PC-9 (cell line): ENCODE data around the gene GMCL2. TPM values are rescaled to one million over a fixed set of nuclear protein-coding genes. Genes with fewer than 3 reads are reported as not detected.

Experiments used
- BruUV-seq: library from RNA; stranded (reverse); fragments of 400-500 nt; replicated peaks from 2 replicates; lab custom pipeline; 2021; lab: Mats Ljungman, UMichigan
- CTCF ChIA-PET: fragments of 300-600 bp; sonication (Branson Sonifier 250); formaldehyde crosslinking; loops from one replicate; lab custom pipeline; 2022; ENCODE audit warnings: antibody characterized with exemption; lab: Charles Lee
- POLR2A ChIA-PET: fragments of 300-600 bp; sonication (Branson Sonifier 250); formaldehyde crosslinking; loops from one replicate; lab custom pipeline; 2022; ENCODE audit warnings: antibody characterized with exemption; ENCODE audit not compliant: unreplicated experiment; lab: Charles Lee
- DNase-seq, 2 experiments: peaks; one replicate each; pipeline versions ENCODE4 v3.0.0 to v3.0.0-alpha.2; 2015 to 2022; ENCODE audit warnings: mixed read lengths in 1 of 2
- H2AFZ ChIP-seq: fragments of 200-600 bp; sonication (generic); 2 replicates; pipeline ENCODE4 v1.8.1; 2017; ENCODE audit warnings: antibody characterized with exemption
- H3F3A ChIP-seq: fragments of 200-600 bp; sonication (generic); 2 replicates; pipeline ENCODE4 v1.8.1; 2017; ENCODE audit warnings: antibody characterized with exemption, mild to moderate bottlenecking, low read depth; ENCODE audit not compliant: insufficient read depth
- H3K27ac ChIP-seq: fragments of 200-600 bp; sonication (generic); 2 replicates; pipeline ENCODE4 v1.6.1; 2016; ENCODE audit warnings: mixed run types
- H3K27me3 ChIP-seq: fragments of 200-600 bp; sonication (generic); 2 replicates; pipeline ENCODE4 v1.6.1; 2016; ENCODE audit warnings: low read depth, mixed run types; ENCODE audit not compliant: insufficient read depth
- H3K36me3 ChIP-seq: fragments of 200-600 bp; sonication (generic); 2 replicates; pipeline ENCODE4 v1.6.1; 2016; ENCODE audit warnings: low read depth, mixed run types
- H3K4me1 ChIP-seq: fragments of 200-600 bp; sonication (generic); replicated peaks from 2 replicates; pipeline ENCODE4 v1.6.1; 2016; ENCODE audit warnings: mixed run types; ENCODE audit not compliant: insufficient read depth
- H3K4me2 ChIP-seq: fragments of 200-600 bp; sonication (generic); 2 replicates; pipeline ENCODE4 v1.6.1; 2017; ENCODE audit warnings: mixed run types
- H3K4me3 ChIP-seq: fragments of 200-600 bp; sonication (generic); 2 replicates; pipeline ENCODE4 v1.6.1; 2016; ENCODE audit warnings: mixed run types
- H3K79me2 ChIP-seq: fragments of 200-600 bp; sonication (generic); 2 replicates; pipeline ENCODE4 v1.6.1; 2017; ENCODE audit warnings: low read depth, mixed run types
- H3K9me2 ChIP-seq: fragments of 200-600 bp; sonication (generic); 2 replicates; pipeline ENCODE4 v1.8.1; 2017; ENCODE audit warnings: mild to moderate bottlenecking; ENCODE audit not compliant: insufficient read depth
- H3K9me3 ChIP-seq: fragments of 200-600 bp; sonication (generic); 2 replicates; pipeline ENCODE4 v1.8.1; 2016; ENCODE audit warnings: low read depth; ENCODE audit not compliant: insufficient read depth
- H4K20me1 ChIP-seq: fragments of 200-600 bp; sonication (generic); 2 replicates; pipeline ENCODE4 v1.8.1; 2017; ENCODE audit not compliant: insufficient read depth
- CTCF ChIP-seq: fragments of 200-600 bp; sonication (generic); conservative IDR thresholded peaks from 2 replicates; pipeline ENCODE4 v1.6.1; 2017; ENCODE audit warnings: mixed run types, antibody characterized with exemption, mild to moderate bottlenecking, moderate library complexity
- EZH2 ChIP-seq: fragments of 200-600 bp; sonication (generic); IDR thresholded peaks from 2 replicates; pipeline ENCODE4 v1.8.0; 2017; ENCODE audit warnings: antibody characterized with exemption, low read depth
- intact Hi-C: fragments of 100-400 bp; cut with micrococcal nuclease; formaldehyde crosslinking; loops from one replicate; pipeline ENCODE4 v1.10.0; 2022; ENCODE audit not compliant: unreplicated experiment
- total RNA-seq: library from RNA; stranded (reverse); gene quantifications from 2 replicates; pipeline ENCODE4 v1.2.3, GENCODE V29; 2021

GMCL2 gene
- total RNA-seq, 1 experiment from 2014 or later: not detected

GRCh38 chr5:178177569-178177968 is 9.6 kb downstream of the GMCL2 start:
- ChIA-PET CTCF (no interaction called here), POLR2A (no interaction called here)
- intact Hi-C loops: no loop called here

GRCh38 chr5:178176791-178177190 is 10.4 kb downstream of the GMCL2 start:
- no peak overlapping the region for H3K4me2 ChIP-seq
- no peak for DNase-seq
- H3K36me3 ChIP-seq: no peaks in the 10 kb centered on the region
- no peaks in the 10 kb centered on the region for H3K79me2 ChIP-seq
- no peaks in the 10 kb centered on the region for H3K9me2 ChIP-seq
- no TSS peak for BruUV-seq
- peaks cover under 1% of the 10 kb centered on the region; the same call in 1 of the 2 replicates for H3K4me1 ChIP-seq
- CTCF ChIA-PET: no interaction called here
- intact Hi-C loops: no loop called here
- TF ChIP-seq CTCF (no peak), EZH2 (no peak)
- no peak overlapping the region for H3K27ac ChIP-seq
- peaks cover 5% of the 10 kb centered on the region; the same call in 1 of the 2 replicates for H3F3A ChIP-seq
- no peaks in the 10 kb centered on the region for H4K20me1 ChIP-seq
- POLR2A ChIA-PET: no interaction called here
- no peak overlapping the region for H3K4me3 ChIP-seq
- H3K27me3 ChIP-seq: no peaks in the 10 kb centered on the region
- H2AFZ ChIP-seq: no peak overlapping the region
- H3K9me3 ChIP-seq: no peaks in the 10 kb centered on the region

More at GRCh38 chr5:178177569-178177968, 9.6 kb downstream of the GMCL2 start:
- TF ChIP-seq CTCF (no peak), EZH2 (no peak)
- Histone ChIP-seq H3K4me3 (no peak overlapping the region), H3K27ac (no peak overlapping the region), H2AFZ (no peak overlapping the region), H3K4me1 (peaks cover 9% of the 10 kb centered on the region; the same call in 1 of the 2 replicates), H3K27me3 (no peaks in the 10 kb centered on the region), H3K79me2 (no peaks in the 10 kb centered on the region), H3K9me3 (no peaks in the 10 kb centered on the region), H3K9me2 (no peaks in the 10 kb centered on the region), H3K4me2 (no peak overlapping the region), H4K20me1 (no peaks in the 10 kb centered on the region), H3K36me3 (no peaks in the 10 kb centered on the region), H3F3A (peaks cover 8% of the 10 kb centered on the region; the same call in 1 of the 2 replicates)
- no TSS peak for BruUV-seq
- no peak for DNase-seq

GRCh38 chr5:178174456-178174855 is 12.7 kb downstream of the GMCL2 start:
- TF ChIP-seq EZH2 (no peak), CTCF (no peak)
- no peaks in the 10 kb centered on the region for H4K20me1 ChIP-seq
- 0 out of 2 replicates have a peak, but pooled peaks cover 5% of the 10 kb centered on the region for H3F3A ChIP-seq
- H3K4me1 ChIP-seq: no peaks in the 10 kb centered on the region
- no peak overlapping the region for H3K27ac ChIP-seq
- no peaks in the 10 kb centered on the region for H3K79me2 ChIP-seq
- no peaks in the 10 kb centered on the region for H3K9me2 ChIP-seq
- no TSS peak for BruUV-seq
- ChIA-PET POLR2A (interaction anchor here (0.6 kb wide), 1 partner anchor 823 kb away, joined by 12 read pairs; no protein-coding TSS in a partner anchor), CTCF (no interaction called here)
- no peak overlapping the region for H3K4me2 ChIP-seq
- no peak overlapping the region for H3K4me3 ChIP-seq
- H3K27me3 ChIP-seq: peaks cover 4% of the 10 kb centered on the region; the same call in 1 of the 2 replicates
- no peak for DNase-seq
- no peaks in the 10 kb centered on the region for H3K36me3 ChIP-seq
- H2AFZ ChIP-seq: no peak overlapping the region
- no peaks in the 10 kb centered on the region for H3K9me3 ChIP-seq
- intact Hi-C loops: no loop called here
